Muscle of arm (tissue), 12 donors: Measurements from ENCODE around the gene SRPRB. TPM values are rescaled to one million over a fixed set of nuclear protein-coding genes. Genes with fewer than 3 reads are reported as not detected.

ENCODE experiments used
- DNase-seq: peaks from one replicate; pipeline ENCODE4 v3.0.0-alpha.2; 2013
- polyA plus RNA-seq, 12 donors: library from polyadenylated mRNA; unstranded; fragments of 120-200 nt; gene quantifications; one replicate each; pipeline ENCODE4 v1.2.1, GENCODE V29; 2013; ENCODE audit not compliant: insufficient read length in 12 of 12

The SRPRB gene
- polyA plus RNA-seq, 12 donors, result 17.9 to 47.2 (median 34.1) TPM; not detected in 1

DNA sequence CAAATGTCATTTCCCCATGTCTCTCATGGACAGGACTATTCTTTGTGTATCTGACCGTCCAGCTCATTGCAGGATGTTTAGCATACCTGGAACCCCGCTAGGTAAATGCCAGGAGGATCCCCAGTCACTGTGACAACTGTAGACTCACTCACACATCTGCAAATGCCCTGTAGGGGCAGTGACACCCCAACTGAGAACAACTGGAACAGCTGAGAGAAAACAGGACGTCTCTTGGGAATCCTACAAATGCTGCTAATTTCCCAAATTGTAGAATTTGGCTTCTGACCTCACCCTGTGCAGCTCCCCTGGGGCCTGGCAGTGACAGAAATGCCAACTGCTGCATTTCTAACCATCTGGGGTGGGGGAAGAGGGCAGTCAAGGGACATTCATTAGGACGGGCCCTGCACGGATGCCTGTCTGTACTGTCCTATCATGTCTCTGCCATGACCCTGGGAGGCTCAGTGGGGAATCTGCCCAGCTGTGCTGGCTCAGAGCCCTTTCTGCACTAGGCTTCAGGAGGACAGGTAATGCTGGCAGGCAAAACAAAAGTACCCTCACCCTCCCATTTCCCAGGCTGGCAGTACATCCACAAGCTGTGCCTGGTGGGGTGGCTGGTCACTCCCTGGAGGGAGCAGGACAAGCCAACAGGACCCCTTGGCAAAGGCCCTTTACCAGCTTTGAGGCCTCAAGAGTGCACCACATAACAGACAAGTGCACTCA lies 59.7 kb downstream of the SRPRB start:
- no peak for DNase-seq

DNA sequence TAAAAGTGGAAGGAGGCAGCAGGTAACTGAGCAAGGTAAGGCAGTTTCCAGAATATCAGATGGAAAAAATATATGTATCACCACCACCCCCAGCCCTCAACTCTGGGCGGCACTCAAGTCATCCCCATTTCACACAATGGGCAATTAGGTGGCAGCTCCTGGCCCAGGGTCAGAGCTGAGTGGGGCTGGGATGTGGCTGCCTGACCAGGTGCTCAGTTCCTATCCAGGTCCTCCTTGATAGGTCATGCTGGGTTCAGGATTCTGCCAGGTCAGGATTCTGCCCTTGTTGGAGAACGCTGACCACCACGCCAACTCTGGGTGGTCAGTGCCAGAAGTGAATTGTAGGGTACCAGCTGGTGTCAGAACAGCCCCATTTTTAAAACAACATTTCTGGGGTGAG lies 60.5 kb downstream of the SRPRB start:
- no peak for DNase-seq

DNA sequence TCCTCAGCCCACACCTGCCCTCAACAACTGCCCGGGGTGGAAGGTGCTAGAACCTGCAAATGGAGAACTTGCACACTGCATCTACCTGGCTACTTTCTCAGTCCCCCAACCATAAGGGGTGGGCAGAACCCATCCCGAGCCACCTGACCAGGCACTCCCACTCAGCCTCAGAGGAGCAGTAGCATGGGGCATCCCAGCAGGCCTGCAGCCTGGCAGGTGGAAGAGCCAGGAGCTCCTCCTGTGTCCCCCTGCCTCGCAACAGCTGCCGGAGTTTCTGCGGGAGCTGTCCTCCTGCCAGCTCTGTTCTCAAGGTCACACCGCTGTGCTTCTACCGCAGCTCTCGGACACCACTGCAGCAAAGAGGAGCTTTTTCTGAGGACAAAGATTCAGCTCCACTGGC lies 62.6 kb downstream of the SRPRB start:
- no peak for DNase-seq

DNA sequence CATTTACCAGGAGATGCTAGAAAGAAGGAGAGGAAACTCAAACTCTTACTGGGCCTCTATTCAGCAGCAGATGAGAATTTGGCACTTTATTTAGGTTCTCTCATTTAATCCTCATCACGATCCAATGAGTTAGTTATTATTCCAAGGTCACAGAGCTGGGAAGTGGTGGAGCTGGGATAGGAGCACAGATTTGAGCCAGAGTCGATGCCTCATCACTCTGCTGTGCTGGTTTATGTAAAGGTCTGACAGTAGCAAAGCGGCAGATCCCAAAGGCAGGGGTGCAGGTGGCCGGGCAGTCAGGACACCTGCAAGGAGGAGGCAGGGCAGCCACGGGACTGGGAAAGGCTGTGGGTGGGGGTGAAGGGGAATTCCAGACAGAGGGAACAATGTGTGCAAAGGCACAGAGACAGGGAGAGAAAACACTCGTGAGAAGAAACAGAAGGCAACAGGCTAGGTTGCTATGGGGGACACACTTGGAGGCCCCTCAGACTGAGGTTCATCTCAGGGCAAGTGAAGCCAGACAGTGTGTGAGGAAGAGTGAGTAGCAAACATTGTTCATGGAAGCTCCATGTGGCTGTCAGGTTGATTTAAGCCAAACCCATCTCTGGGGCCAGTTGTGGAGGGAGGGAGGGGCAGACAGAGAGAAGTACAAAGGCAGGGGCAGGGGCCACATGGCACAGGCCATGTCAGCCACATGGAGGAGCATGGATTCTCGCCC lies 63.3 kb downstream of the SRPRB start:
- DNase-seq, result peak; percentile 12

DNA sequence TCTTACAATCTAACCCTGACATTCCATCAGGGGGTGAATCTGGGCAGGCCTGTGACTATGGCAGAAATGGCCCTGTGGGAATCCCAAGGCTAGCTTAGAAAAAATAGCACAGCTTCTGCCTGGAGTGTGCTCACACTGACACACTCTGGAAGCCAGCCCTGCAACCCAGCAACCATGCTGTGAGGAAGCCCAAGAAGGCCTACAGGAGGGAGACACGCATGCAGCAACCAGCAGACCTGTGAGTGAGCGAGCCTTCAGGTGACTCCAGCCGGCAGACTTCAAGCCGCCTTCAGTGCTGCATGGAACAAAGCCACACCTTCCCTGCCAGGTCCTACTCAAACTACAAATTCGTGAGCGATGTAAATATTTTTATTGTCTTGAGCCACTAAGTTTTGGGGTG lies 64.0 kb downstream of the SRPRB start:
- no peak for DNase-seq

DNA sequence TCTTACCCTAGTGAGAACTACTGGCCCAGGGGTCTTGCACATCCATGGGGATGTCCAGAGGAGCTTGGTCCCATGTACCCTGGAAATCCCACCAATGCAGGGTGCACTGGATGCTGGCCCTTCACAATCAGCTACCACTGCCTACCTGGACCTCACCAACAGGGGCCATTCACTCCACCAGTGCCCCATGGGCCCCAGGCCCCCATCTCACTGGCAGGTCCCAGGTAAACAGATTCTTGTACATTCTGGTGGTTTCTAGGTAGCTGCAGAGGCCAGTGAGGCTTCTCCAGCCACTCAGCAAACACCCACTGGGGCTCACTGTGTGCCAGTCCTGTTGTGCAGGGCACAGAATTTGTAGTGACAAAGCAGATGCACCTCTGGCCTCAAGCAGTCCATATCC lies 65.2 kb downstream of the SRPRB start:
- no peak for DNase-seq

Other genes with a start within 250 kb of the SRPRB start
- gene CDV3, start 232.1 kb upstream of the SRPRB start, polyA plus RNA-seq, result 100 to 1,000 TPM in 10 of 12 donors, 10 to 100 TPM in 1, not detected in 1; 99.8 to 174 (median 159) TPM
- gene TOPBP1, start 143.9 kb upstream of the SRPRB start, polyA plus RNA-seq, result 10 to 100 TPM in 11 of 12 donors, not detected in 1; 18.0 to 57.8 (median 32.1) TPM
- gene TF, start 59.4 kb upstream of the SRPRB start, polyA plus RNA-seq, result 10 to 100 TPM in 1 of 12 donors, 1 to 10 TPM in 9, not detected in 2; 3.0 to 91.2 (median 6.2) TPM
- gene RAB6B, start 90.1 kb downstream of the SRPRB start, polyA plus RNA-seq, result 10 to 100 TPM in 3 of 12 donors, 1 to 10 TPM in 8, not detected in 1; 6.6 to 23.0 (median 9.0) TPM
- 10 to 100 TPM in 1 of 12 donors, 1 to 10 TPM in 9, not detected in 2; 1.0 to 25.6 (median 1.6) TPM for gene SLCO2A1, start 224.1 kb downstream of the SRPRB start, polyA plus RNA-seq